ENCODE data around the gene MPDZ. TPM values are rescaled to one million over a fixed set of nuclear protein-coding genes. Genes with fewer than 3 reads are reported as not detected.

The MPDZ gene
- total and polyA plus RNA-seq, 9 donors = 24.6 to 69.2 (median 45.9) TPM

GRCh38 chr9:13128266-13128860 lies 151.1 kb downstream of the MPDZ start:
- Histone ChIP-seq H3K4me1 (ENCODE audit: insufficient read depth) (no peaks in the 10 kb centered on the region), H3K27me3 (no peaks in the 10 kb centered on the region), H3K27ac (no peak overlapping the region), H3K36me3 (no peaks in the 10 kb centered on the region), H3K9me3 (no peaks in the 10 kb centered on the region), H3K4me3 (no peak overlapping the region)
- no peak for DNase-seq
- TF ChIP-seq CTCF (IDR thresholded peaks at IDR 0.05) (no peak), EP300 (IDR thresholded peaks at IDR 0.05) (no peak)
- intact Hi-C loops (cut with DNase I) = no loop called here
- WGBS, 3 donors = 93 to 100% (median 100%) methylated on average over 1 of the region's 1 CpG

- no peak for DNase-seq
- H3K4me3 ChIP-seq = no peak overlapping the region
- H3K27ac ChIP-seq = no peak overlapping the region
- 47 to 58% (median 48%) methylated on average over 3 of the region's 3 CpGs for WGBS, 3 donors
- intact Hi-C loops (cut with DNase I) = no loop called here
- H3K36me3 ChIP-seq = no peaks in the 10 kb centered on the region
- TF ChIP-seq CTCF (IDR thresholded peaks at IDR 0.05) (no peak), EP300 (IDR thresholded peaks at IDR 0.05) (no peak), POLR2A (IDR thresholded peaks at IDR 0.05) (no peak)
- H3K27me3 ChIP-seq = no peaks in the 10 kb centered on the region
- H3K9me3 ChIP-seq = no peaks in the 10 kb centered on the region
- no peaks in the 10 kb centered on the region for H3K4me1 ChIP-seq (ENCODE audit: insufficient read depth)
Observed at GRCh38 chr9:13127131-13127530, 152.4 kb downstream of the MPDZ start.

- no peaks in the 10 kb centered on the region for H3K4me1 ChIP-seq (ENCODE audit: insufficient read depth)
- H3K9me3 ChIP-seq = no peaks in the 10 kb centered on the region
- H3K36me3 ChIP-seq = no peaks in the 10 kb centered on the region
- no peaks in the 10 kb centered on the region for H3K27me3 ChIP-seq
- intact Hi-C loops (cut with DNase I) = no loop called here
- no peak overlapping the region for H3K4me3 ChIP-seq
- TF ChIP-seq CTCF (IDR thresholded peaks at IDR 0.05) = no peak
- no peak for DNase-seq
- H3K27ac ChIP-seq = no peak overlapping the region
Observed at GRCh38 chr9:13125261-13125660, 154.2 kb downstream of the MPDZ start.

GRCh38 chr9:13122756-13123369 lies 156.6 kb downstream of the MPDZ start:
- no peak for DNase-seq
- no peaks in the 10 kb centered on the region for H3K27me3 ChIP-seq
- no peaks in the 10 kb centered on the region for H3K9me3 ChIP-seq
- WGBS, 3 donors = 91 to 93% (median 92%) methylated on average over 9 of the region's 9 CpGs
- H3K27ac ChIP-seq = no peak overlapping the region
- no peak overlapping the region for H3K4me3 ChIP-seq
- intact Hi-C loops (cut with DNase I) = no loop called here
- TF ChIP-seq EP300 (IDR thresholded peaks at IDR 0.05) (no peak), CTCF (IDR thresholded peaks at IDR 0.05) (no peak), POLR2A (IDR thresholded peaks at IDR 0.05) (no peak)
- no peaks in the 10 kb centered on the region for H3K36me3 ChIP-seq
- no peaks in the 10 kb centered on the region for H3K4me1 ChIP-seq (ENCODE audit: insufficient read depth)
